GM12878 (cell line): ENCODE measurements around the gene PCSK1N. TPM values are rescaled to one million over a fixed set of nuclear protein-coding genes. Genes with fewer than 3 reads are reported as not detected.

Source experiments
- ATAC-seq: fragments of 200-7000 bp; cut with Tn5 transposase; 3 replicates; pipeline ENCODE4 v1.9.1; 2020; ENCODE audit warnings: mild to moderate bottlenecking, moderate library complexity
- BruUV-seq: library from RNA; stranded (reverse); fragments of 400-500 nt; replicated peaks from 2 replicates; lab custom pipeline; 2021; lab: Mats Ljungman, UMichigan
- CTCF ChIA-PET: fragments of 300-600 bp; sonication (Branson Sonifier 250); formaldehyde crosslinking; extraction: SDS; loops from one replicate; lab custom pipeline; 2021; ENCODE audit warnings: inconsistent platforms; lab: Yijun Ruan, JAX
- POLR2A ChIA-PET: fragments of 350-600 bp; formaldehyde crosslinking; extraction: SDS; loops from one replicate; lab custom pipeline; 2021; ENCODE audit warnings: inconsistent platforms; lab: Charles Lee
- RAD21 ChIA-PET: fragments of 300-600 bp; sonication (Branson Sonifier 250); formaldehyde crosslinking; loops from one replicate; lab custom pipeline; 2023; ENCODE audit warnings: antibody characterized with exemption; ENCODE audit not compliant: unreplicated experiment; lab: Charles Lee
- SMC1A ChIA-PET: fragments of 300-600 bp; sonication (Branson Sonifier 250); formaldehyde crosslinking; loops from one replicate; lab custom pipeline; 2023; ENCODE audit not compliant: unreplicated experiment, uncharacterized antibody; lab: Charles Lee
- DNase-seq: peaks from one replicate; pipeline ENCODE4 v3.0.0-alpha.2; 2011; ENCODE audit warnings: low read depth, low spot score
- FAIRE-seq: peaks from 3 replicates; lab custom pipeline; 2011; peaks lifted over from hg19 to GRCh38; lab: Jason Lieb, UNC
- H2AFZ ChIP-seq: 2 replicates; pipeline ENCODE4 v1.6.0; 2011; ENCODE audit warnings: low read depth, low read length, control low read depth; ENCODE audit not compliant: control insufficient read depth
- H3K27ac ChIP-seq: 2 replicates; pipeline ENCODE4 v1.5.1; 2011; ENCODE audit warnings: control low read depth; ENCODE audit not compliant: control insufficient read depth, insufficient read depth
- H3K27me3 ChIP-seq, 2 experiments: replicated peaks in 1 of 2; 2 replicates each; pipeline versions ENCODE4 v1.6.0 to v1.6.1; 2011; ENCODE audit warnings: low read length in 1 of 2; ENCODE audit not compliant: control insufficient read depth in 2 of 2, insufficient read depth in 2 of 2
- H3K36me3 ChIP-seq, 2 experiments: 2 replicates each; pipeline ENCODE4 v1.5.1; 2011; ENCODE audit warnings: low read length in 1 of 2; ENCODE audit not compliant: control insufficient read depth in 2 of 2, insufficient read depth in 2 of 2
- H3K4me1 ChIP-seq: 2 replicates; pipeline ENCODE4 v1.6.1; 2011; ENCODE audit warnings: mild to moderate bottlenecking, low read length, moderate library complexity, mixed read lengths; ENCODE audit not compliant: control insufficient read depth, insufficient read depth
- H3K4me2 ChIP-seq: 2 replicates; pipeline ENCODE4 v1.6.0; 2011; ENCODE audit warnings: control low read depth; ENCODE audit not compliant: control insufficient read depth, insufficient read depth
- H3K4me3 ChIP-seq: fragments of 200-600 bp; sonication (generic); 2 replicates; pipeline ENCODE4 v1.5.1; 2016
- H3K79me2 ChIP-seq: 2 replicates; pipeline ENCODE4 v1.6.0; 2011; ENCODE audit warnings: low read length; ENCODE audit not compliant: control insufficient read depth, insufficient read depth
- H3K9ac ChIP-seq: 2 replicates; pipeline ENCODE4 v1.8.0; 2011; ENCODE audit warnings: low read length, control low read depth, mixed read lengths; ENCODE audit not compliant: control insufficient read depth, insufficient read depth
- H3K9me3 ChIP-seq: replicated peaks from 3 replicates; pipeline ENCODE4 v1.5.1; 2011; ENCODE audit warnings: mild to moderate bottlenecking, low read length; ENCODE audit not compliant: control insufficient read depth, insufficient read depth
- H4K20me1 ChIP-seq: 2 replicates; pipeline ENCODE4 v1.6.0; 2011; ENCODE audit not compliant: control insufficient read depth, insufficient read depth
- DPF2 ChIP-seq: fragments of 450-650 bp; IDR thresholded peaks from 2 replicates; pipeline ENCODE4 v1.6.1; 2017; ENCODE audit warnings: mild to moderate bottlenecking
- IKZF2 ChIP-seq, 2 experiments: fragments of 450-650 bp; IDR thresholded peaks; 2 replicates each; pipeline ENCODE4 v1.6.1; 2017; ENCODE audit warnings: mild to moderate bottlenecking in 2 of 2, moderate library complexity in 2 of 2
- NR2C1 ChIP-seq: fragments of 450-650 bp; IDR thresholded peaks from 2 replicates; pipeline ENCODE4 v1.6.1; 2017; ENCODE audit warnings: antibody characterized with exemption, mild to moderate bottlenecking, moderate library complexity
- PML ChIP-seq: IDR thresholded peaks from 2 replicates; pipeline ENCODE4 v1.6.1; 2012; ENCODE audit warnings: low read length, inconsistent platforms
- RAD51 ChIP-seq: fragments of 450-650 bp; IDR thresholded peaks from 2 replicates; pipeline ENCODE4 v1.6.1; 2016; ENCODE audit warnings: moderate library complexity, mild to moderate bottlenecking, inconsistent platforms
- RB1 ChIP-seq: fragments of 450-650 bp; formaldehyde crosslinking; IDR thresholded peaks from 2 replicates; pipeline ENCODE4 v1.6.1; 2017; ENCODE audit warnings: mild to moderate bottlenecking, borderline replicate concordance
- WGBS: methylation state at CpG from one replicate; pipeline ENCODE4 v1.1.6; 2016; ENCODE audit warnings: low lambda C conversion rate; ENCODE audit not compliant: insufficient replicate concordance, insufficient coverage; ENCODE audit errors: missing lambda C conversion rate; 5-methylcytosine and 5-hydroxymethylcytosine counted together
- in situ Hi-C: fragments of 300-500 bp; cut with MboI; formaldehyde crosslinking; loops from 9 replicates; pipeline ENCODE4 v1.14.3; 2018; ENCODE audit warnings: mixed read lengths
- intact Hi-C: fragments of 100-400 bp; cut with micrococcal nuclease; formaldehyde crosslinking; loops from one replicate; pipeline ENCODE4 v1.14.2; 2022; ENCODE audit not compliant: unreplicated experiment
- polyA plus RNA-seq, 11 experiments: library from polyadenylated mRNA; depleted of rRNA in 4 of 11; unstranded in 6 of 11; stranded (reverse) in 5 of 11; fragments of >200 nt; fragmentation: Nextera tagmentation in 4 of 11; fragmentation: Illumina TruSeq in 1 of 11; extraction: Ambion mirVana in 4 of 11; extraction: Trizol in 1 of 11; gene quantifications; 1 replicate in 1 of 11; 2 replicates in 10 of 11; pipeline versions ENCODE4 v1.2.1 to v1.2.3, GENCODE V29; 2011 to 2016; ENCODE audit warnings: inconsistent platforms in 2 of 11, missing spikeins in 2 of 11, low read depth in 1 of 11
- total RNA-seq, 4 experiments: library from RNA; depleted of rRNA in 3 of 4; stranded (reverse); fragments of >200 nt in 3 of 4; fragmentation: Illumina TruSeq in 1 of 4; extraction: Trizol in 1 of 4; gene quantifications; 2 replicates each; pipeline versions ENCODE4 v1.2.1 to v1.2.3, GENCODE V29; 2013 to 2021
- TF ChIP-seq, protein P1 (sequence below): fragments of 450-650 bp; IDR thresholded peaks from 2 replicates; pipeline ENCODE4 v1.6.1; 2017; ENCODE audit warnings: mild to moderate bottlenecking, low read depth, inconsistent platforms; ENCODE audit not compliant: poor library complexity, severe bottlenecking

PCSK1N gene
- total and polyA plus RNA-seq, 10 of the 15 experiments (the other 5 are each of a cell fraction or from before 2014, with no cell fraction given) = 0.19 TPM; not detected in 9

DNA sequence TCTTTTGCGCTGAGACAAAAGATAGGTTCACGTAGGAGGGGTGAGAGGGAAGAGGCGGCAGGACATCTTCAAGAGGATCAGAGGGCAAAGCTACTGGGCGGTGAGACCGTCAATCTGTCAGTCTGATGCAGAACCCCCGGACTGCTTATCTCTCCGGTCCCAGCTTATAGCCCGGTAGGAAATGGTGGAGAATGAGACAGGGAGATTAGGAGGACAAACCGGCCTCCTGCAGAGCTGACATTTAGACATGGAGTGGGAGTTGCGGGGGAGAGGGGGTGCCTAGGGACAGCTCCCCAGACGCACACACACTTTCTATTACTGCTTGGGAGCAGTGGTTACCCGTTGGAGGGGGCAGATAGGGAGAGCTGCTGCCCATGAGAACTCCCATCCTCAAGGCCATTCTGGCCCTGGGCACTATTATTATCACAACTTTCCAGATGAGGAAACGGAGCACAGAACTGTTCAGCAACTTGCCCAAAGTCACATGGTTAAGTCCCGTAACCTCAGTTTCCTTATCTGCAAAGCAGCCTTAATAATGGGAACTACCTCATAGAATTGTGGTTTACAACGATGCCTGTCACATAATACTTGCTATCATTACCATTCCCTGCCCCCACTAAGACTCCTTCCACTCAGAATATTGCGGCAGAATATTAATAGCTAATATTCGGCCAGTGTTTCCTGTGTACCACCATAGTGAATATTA is 34.7 kb downstream of the PCSK1N start:
- WGBS = 29% methylated on average over 17 of the region's 17 CpGs
- ChIA-PET SMC1A (interaction anchor here (1.0 to 1.2 kb wide), 4 partner anchors 11 to 137 kb away, joined by 3 to 4 read pairs (median 3); partner anchors contain the start of genes PQBP1 and TIMM17B), RAD21 (interaction anchor here (0.8 to 1.7 kb wide), 4 partner anchors 97 to 169 kb away, joined by 3 to 7 read pairs (median 6); partner anchors contain the start of genes PQBP1 and TIMM17B), CTCF (interaction anchor here (1.0 to 1.4 kb wide), 3 partner anchors 63 to 150 kb away, joined by 3 to 4 read pairs (median 3); no protein-coding TSS in a partner anchor), POLR2A (interaction anchor here (0.9 to 1.9 kb wide), 7 partner anchors 63 to 201 kb away, joined by 3 to 10 read pairs (median 5); partner anchors contain the start of genes GRIPAP1, OTUD5, PQBP1 and TIMM17B)
- Histone ChIP-seq H2AFZ (peak overlapping the region; percentile 98), H3K79me2 (no peaks in the 10 kb centered on the region; the same call in none of the 2 replicates), H3K36me3 (peaks cover 0 to 3% of the 10 kb centered on the region in 2 experiments; a peak in 1 of 4 replicates), H3K4me3 (peak overlapping the region; percentile 69), H3K4me2 (peak overlapping the region; percentile 90), H4K20me1 (no peaks in the 10 kb centered on the region), H3K27ac (peak overlapping the region; percentile 94), H3K9me3 (no peaks in the 10 kb centered on the region), H3K27me3 (no peaks in the 10 kb centered on the region), H3K4me1 (no peaks in the 10 kb centered on the region), H3K9ac (peak overlapping the region; percentile 78)
- no peak for FAIRE-seq
- intact Hi-C loops = loop anchor here (5.0 kb wide), 4 partner anchors 103 to 242 kb away; partner anchors contain the start of genes OTUD5, SUV39H1 and TFE3
- no peak for DNase-seq
- BruUV-seq = TSS peak; percentile 98
- in situ Hi-C loops = loop anchor here (10.0 kb wide), 1 partner anchor 384 kb away; the partner anchor contains the start of gene PRICKLE3
- TF ChIP-seq NR2C1 = no peak
- peak; percentile 20; the same call in 1 of the 2 replicates for TF ChIP-seq RAD51
- TF ChIP-seq PML = peak; percentile 62; the same call in 1 of the 2 replicates
- 0 out of 4 replicates have a peak, but pooled peaks of 1 of the 2 experiments have one; percentile 20 for TF ChIP-seq IKZF2 (IDR thresholded peaks at IDR 0.05)
- TF ChIP-seq, protein P1, sequence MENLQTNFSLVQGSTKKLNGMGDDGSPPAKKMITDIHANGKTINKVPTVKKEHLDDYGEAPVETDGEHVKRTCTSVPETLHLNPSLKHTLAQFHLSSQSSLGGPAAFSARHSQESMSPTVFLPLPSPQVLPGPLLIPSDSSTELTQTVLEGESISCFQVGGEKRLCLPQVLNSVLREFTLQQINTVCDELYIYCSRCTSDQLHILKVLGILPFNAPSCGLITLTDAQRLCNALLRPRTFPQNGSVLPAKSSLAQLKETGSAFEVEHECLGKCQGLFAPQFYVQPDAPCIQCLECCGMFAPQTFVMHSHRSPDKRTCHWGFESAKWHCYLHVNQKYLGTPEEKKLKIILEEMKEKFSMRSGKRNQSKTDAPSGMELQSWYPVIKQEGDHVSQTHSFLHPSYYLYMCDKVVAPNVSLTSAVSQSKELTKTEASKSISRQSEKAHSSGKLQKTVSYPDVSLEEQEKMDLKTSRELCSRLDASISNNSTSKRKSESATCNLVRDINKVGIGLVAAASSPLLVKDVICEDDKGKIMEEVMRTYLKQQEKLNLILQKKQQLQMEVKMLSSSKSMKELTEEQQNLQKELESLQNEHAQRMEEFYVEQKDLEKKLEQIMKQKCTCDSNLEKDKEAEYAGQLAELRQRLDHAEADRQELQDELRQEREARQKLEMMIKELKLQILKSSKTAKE = peak; percentile 51
- TF ChIP-seq RB1 = no peak
- TF ChIP-seq DPF2 = 0 out of 2 replicates have a peak, but pooled peaks have one; percentile 32
- ATAC-seq = no peak
